HS-5 (cell line): Measurements from ENCODE around the gene ASB15.

Experiments
- DNase-seq: peaks from one replicate; pipeline ENCODE4 v3.0.0-alpha.2; 2012; ENCODE audit warnings: low read depth

ASB15 gene

DNA sequence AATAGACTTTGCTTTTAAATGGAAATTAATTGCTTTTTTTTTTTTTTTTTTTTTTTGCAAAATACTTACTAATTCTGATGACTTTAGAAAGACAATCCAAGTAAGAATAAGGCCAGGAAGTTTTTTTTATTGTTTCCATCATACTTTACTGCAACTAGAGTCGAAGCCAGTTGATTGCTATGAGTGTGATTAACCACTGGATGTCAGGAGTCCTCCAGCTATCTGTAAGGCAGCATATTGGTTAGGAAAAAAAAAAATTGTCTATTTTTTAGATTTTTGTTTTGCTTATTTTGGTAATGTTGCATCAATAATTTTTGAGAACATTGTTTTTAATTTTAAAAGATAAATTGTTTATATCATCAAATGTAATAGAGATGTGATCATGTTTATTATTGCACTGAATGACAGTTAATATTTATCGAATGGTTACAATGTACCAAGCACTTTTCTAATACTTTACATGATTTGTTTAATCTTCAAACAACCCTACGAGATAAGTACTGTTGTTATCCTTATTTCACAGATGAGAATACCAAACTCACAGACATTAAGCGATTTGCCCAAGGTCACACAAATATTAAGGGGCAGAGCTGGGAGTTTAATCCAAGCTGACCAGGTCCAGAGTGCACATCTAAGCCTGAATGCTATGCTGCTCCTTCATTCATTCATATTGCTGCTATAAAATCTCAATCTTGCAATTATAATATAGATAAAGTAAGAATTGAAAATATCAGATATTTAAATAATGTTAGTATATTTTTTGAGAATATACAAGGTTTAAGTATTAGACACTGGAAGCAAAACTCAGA, 34.1 kb downstream of the ASB15 start:
- no peak for DNase-seq

GRCh38 chr7:123637203-123637602, 35.6 kb downstream of the ASB15 start:
- no peak for DNase-seq

GRCh38 chr7:123637878-123638277, 36.3 kb downstream of the ASB15 start:
- no peak for DNase-seq

DNA sequence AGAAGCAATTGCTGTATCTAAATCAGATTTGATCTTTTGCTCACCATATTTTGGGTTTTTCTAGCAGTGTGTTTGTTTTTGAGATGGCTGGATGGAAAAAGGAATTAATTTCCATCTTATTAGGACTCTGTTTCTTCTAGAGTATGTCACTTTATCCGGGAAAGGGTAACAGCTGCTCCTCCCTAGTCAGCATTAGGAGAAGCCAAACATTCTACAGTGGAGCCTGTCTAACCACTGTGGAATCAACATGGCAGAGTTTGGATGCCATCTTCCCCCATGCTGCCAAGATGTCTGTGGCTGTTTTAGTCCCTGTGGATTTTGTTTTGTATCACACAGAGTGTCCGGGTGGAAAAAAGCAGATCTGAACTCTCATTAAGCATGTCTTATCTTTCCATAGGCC, 38.0 kb downstream of the ASB15 start:
- no peak for DNase-seq

GRCh38 chr7:123640583-123640982, 39.0 kb downstream of the ASB15 start:
- no peak for DNase-seq

DNA sequence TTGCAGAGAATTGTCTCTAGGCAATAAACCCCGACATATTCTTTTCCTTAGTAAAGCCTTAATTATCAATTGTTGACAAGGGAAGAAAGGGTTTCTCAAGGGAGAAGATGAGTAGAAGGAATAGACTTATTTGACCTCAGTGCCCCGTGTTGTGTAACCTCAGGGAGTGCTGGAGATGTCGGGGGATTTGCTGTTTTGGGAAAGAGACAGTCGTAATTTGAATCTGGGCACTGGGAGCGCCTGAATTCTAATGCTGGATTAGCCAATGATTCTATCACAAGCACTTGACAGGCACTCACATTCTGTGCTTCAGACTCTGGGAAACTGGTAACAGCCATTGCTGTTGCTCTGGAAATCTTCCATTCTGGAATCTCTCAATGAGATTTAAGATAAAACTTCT, 40.3 kb downstream of the ASB15 start:
- no peak for DNase-seq

DNA sequence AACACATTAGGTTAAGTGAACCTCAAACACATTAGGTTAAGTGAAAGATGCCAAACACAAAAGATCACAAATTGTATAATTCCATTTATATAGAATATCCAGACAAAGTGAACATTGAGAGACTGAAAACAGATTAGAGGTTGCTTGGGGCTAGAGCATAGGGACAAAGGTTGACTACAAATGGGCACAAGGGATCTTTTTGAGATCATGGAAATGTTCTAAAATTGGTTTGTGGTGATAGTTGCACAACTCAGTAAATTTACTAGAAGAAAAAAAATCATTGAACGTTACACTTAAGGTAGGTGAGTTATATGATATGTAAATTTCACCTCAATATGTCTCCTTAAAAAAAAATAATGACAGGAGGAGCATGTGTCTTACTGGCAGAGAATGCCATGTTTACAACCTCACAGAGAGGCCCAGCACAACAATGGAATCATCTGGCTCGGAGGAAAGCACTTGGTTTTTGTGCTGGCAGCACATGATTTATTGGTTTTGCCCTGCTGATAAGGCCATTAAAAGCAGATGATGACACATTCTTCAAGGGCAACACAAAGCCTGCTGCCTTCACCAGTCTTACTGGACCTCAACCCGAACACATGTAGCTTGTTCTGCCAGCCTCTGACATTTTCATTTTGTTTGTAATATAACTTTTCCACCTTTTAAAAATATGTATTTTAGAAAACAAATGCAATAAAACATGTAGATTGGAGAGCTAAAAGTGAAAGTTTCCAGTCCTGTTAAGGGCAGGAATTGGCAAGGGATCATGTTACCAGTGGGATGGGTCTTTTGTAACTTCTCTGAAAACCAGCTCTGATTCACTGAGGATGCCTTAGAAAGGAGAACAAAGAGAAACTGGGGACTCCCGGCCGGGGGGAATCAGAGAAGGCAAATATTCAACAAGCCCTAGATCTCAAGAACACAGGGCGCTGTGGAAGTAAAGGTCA, 42.1 kb downstream of the ASB15 start:
- peak; percentile 25 for DNase-seq

DNA sequence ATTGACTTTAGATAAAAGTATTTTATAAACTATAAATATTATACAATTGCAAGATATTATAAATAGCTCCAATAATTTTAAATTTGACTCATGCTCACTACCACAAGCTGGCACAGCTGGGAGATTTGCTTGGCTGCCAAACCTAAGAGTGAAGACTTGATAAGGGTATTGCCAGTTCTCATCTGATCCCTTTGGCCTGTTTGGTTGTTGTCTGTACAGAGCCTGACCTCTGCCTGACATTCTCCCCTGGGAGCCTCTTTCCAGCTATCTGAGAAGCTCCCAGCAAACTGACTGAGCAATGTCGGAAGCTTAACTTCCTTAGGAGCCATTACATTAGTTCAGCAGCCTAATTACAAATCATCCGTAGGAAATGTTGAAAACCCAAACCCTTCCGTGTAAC, 43.9 kb downstream of the ASB15 start:
- DNase-seq: no peak

- no peak for DNase-seq
These were observed 45.6 kb downstream of the ASB15 start for GRCh38 chr7:123647106-123647730.

DNA sequence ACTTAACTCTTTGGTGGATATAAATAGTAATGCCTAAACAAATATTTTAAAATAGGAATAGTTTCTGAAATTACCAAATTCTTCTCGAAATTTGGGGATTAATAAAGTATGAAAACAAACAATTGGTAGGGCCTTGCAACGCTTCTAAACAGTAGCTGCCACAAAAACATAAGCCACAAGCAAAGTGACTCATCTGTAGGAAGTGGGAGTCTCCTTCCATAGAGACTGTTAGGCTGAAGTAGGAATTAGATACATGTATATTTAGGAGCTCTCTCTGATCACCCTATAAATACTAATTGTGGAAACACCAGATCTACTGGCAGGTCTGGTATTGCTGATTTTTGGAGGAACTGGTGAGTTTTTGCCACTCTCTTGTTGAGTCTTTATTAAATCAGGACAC, 48.3 kb downstream of the ASB15 start:
- no peak for DNase-seq

GRCh38 chr7:123650595-123650994, 49.0 kb downstream of the ASB15 start:
- DNase-seq: no peak

GRCh38 chr7:123652406-123652805, 50.8 kb downstream of the ASB15 start:
- no peak for DNase-seq

DNA sequence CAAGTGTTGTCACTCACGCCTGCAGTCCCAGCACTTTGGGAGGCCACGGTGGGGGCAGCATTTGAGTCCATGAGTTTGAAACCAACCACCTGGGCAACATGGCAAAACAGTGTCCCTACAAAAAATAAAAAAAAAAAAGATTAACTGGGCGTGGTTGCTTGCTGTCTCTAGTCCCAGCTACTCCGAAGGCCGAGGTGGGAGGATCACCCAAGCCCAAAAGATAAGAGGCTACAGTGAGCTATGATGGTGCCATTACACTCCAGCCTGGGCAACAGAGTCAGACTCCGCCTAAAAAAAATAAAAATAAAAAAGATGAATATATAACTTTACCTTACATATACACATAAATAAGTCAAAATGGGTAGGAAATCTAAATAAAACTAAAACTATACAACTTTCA, 51.5 kb downstream of the ASB15 start:
- no peak for DNase-seq

DNA sequence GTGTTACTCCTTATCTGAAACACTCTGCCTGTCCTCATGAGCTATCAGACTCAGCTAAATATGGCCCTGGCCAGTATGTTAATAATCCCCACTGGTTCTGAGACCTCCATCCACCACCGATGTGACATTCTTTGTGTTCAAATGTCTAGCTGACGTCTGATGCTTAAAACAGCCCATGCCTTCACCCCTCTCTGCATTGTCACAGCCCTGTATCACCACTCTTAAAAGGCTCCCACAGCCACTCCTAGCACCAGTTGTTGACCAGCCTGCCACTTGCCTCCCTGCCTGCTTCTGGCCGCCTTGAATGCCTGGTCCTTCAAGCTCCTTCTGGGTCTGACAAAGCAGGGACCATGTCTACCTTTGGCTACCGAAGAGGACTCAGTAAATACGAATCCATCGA, 54.0 kb downstream of the ASB15 start, which contains the start of gene LMOD2:
TSS of gene LMOD2 (plus strand) at position 253 of the 400 bp plus-strand sequence. CDS start at position 351, 98 bp downstream.
- no peak for DNase-seq

- DNase-seq: no peak
These were observed 55.1 kb downstream of the ASB15 start for GRCh38 chr7:123656544-123657303.

DNA sequence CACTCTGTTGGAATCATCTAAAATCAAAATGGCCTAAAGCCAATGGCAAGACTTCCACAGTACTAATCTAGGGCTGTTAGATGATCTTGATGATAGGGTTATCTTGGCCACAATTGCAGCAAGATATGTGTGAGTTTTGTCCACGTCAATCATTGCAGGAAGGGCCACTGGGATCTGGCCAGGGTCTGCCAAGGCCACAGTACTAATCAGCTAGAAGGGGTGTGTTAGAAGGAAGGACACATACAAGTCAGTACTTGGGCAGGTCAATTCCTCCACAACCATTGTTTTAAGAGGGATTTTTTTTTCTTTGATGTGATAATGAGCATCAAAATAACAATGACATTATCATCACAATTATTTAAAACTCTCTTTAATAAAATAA, 55.7 kb downstream of the ASB15 start:
- DNase-seq: no peak

- no peak for DNase-seq
These were observed 56.4 kb downstream of the ASB15 start for GRCh38 chr7:123658023-123658422.

- no peak for DNase-seq
These were observed 59.1 kb downstream of the ASB15 start for GRCh38 chr7:123660514-123661354.

GRCh38 chr7:123661765-123662164, 60.1 kb downstream of the ASB15 start:
- no peak for DNase-seq

DNA sequence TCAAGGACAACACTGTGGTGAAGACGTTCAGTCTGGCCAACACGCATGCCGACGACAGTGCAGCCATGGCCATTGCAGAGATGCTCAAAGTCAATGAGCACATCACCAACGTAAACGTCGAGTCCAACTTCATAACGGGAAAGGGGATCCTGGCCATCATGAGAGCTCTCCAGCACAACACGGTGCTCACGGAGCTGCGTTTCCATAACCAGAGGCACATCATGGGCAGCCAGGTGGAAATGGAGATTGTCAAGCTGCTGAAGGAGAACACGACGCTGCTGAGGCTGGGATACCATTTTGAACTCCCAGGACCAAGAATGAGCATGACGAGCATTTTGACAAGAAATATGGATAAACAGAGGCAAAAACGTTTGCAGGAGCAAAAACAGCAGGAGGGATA, 60.7 kb downstream of the ASB15 start:
- DNase-seq: no peak

DNA sequence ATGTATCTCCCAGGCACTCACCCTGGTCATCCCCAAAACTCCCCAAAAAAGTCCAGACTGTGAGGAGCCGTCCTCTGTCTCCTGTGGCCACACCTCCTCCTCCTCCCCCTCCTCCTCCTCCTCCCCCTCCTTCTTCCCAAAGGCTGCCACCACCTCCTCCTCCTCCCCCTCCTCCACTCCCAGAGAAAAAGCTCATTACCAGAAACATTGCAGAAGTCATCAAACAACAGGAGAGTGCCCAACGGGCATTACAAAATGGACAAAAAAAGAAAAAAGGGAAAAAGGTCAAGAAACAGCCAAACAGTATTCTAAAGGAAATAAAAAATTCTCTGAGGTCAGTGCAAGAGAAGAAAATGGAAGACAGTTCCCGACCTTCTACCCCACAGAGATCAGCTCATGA, 61.1 kb downstream of the ASB15 start:
- no peak for DNase-seq
